HG02840 (cell line): Measurements from ENCODE around the gene ARL15.
A peak's percentile ranks its signal among the peaks of the same experiment; 100 is the strongest.

Experiments
- ATAC-seq: cut with Tn5 transposase; IDR thresholded peaks from one replicate; pipeline ENCODE4 v1.9.1; 2021; ENCODE audit warnings: mild to moderate bottlenecking, moderate library complexity, moderate number of reproducible peaks; ENCODE audit not compliant: unreplicated experiment, low FRiP score

Gene ARL15

DNA sequence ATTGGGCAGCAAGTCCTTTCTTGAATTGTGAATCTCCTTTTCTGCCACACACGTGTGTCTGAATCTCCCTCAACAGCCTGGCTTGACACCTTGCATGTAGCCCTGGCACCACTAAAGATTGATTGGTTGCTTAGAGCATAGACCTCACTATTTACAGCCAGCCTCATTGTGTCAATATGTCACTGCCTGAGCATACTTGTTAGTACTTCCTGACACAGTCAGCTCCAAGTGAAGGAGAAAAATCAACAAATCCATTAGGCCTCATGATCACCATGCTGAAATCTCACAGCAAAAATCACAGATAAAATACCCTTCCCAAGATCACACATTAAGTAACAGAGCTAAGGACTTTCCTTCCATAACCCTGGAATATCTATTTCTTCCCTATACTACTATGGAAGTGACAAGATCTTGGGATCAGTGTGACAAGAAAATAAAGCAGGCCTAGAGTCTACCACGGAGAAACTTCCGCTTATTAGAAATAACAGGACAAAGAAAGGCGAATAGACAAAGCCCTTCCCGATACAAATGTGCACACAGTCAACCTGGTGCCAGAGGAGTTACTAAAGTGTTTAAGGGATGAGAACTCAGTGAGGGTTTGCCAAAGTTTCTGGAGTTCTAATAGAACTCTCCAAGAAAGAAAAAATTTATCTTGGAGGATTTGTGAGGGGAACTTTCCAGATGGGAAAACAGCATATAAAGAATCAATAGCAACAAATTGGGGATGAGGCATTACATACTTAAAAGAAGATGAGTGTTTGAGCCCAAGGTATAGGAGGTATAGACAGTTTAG lies 5.6 kb upstream of the ARL15 start:
- ATAC-seq: no peak

DNA sequence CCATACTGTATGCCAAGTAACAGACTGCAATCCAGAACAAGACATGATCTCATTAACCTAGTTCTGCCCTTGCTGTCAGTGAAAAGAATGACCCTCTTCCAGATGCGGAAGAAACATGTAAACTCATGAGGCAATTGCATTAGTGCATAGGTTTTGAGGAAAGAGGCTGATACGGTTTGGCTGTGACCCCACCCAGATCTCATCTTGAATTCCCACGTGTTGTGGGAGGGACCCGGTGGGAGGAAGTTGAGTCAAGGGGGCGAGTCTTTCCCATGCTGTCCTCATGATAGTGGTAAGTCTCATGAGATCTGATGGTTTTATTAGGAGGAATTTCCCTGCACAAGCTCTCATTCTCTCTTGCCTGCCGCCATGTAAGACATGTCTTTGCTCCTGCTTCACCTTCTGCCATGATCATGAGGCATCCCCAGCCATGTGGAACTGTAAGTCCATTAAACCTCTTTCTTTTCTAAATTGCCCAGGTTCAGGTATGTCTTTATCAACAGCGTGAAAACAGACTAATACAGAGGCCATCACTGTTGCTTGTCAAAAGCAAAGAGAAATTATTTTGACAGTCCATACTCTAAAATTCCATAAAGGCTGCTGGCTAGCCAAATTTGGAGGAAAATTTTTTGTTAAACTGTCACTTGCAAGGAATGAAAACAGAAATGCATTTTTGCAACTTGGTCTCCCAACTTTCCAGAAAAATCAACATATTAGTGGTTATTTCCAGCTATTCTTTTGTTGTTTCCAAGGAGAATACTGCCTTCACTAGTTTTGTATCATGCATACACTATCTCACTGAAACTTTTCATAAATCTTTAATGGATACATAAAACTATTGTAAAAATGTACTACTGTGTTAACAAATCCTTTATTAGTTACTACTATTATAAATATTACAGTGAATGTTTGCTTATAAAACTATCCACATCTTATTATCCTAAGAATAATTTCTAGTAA lies 3.2 kb upstream of the ARL15 start:
- ATAC-seq: no peak

DNA sequence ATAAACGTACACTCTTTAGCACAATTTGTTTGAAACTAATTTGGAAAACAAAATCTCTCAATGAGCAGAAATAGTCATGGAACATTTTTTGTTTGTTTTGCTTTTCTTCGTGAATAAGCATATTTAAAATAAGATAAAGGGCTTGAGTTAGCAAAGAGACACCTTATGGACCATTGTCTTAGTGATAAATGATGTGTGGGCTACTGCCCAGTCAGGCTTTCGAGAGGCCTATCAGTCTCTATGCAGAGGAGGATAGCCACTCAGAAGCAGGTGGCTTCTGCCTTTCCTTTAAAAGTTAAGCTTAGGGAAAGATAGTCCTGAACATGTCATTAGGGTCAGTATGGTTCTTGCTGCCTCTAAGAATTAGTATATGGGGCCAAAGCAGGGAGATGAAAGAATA lies 2.1 kb upstream of the ARL15 start:
- ATAC-seq: no peak

DNA sequence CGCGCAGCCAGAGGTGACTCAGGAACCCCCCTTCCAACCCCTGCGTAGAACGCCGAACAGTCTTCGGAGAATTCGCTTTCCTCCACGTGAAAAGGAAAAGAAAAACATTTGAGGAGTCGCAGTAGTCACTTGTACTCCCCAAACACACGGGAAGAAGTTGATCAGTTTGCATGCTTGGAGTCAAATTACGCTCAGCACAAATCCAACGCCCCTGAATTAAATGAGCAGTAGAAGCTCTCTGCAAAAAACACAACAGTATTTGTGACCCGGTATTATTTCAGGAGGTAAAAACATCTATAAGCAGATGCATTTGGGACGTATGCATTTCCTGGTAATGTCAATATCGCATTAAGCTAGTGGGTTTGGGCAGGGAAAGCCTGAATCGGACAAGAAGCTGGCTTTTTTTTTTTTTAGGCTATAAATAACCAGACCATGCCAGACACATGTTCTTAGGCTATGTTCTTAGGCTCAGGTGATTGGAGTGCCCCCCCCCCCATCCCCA lies 854 bp upstream of the ARL15 start:
- no peak for ATAC-seq

DNA sequence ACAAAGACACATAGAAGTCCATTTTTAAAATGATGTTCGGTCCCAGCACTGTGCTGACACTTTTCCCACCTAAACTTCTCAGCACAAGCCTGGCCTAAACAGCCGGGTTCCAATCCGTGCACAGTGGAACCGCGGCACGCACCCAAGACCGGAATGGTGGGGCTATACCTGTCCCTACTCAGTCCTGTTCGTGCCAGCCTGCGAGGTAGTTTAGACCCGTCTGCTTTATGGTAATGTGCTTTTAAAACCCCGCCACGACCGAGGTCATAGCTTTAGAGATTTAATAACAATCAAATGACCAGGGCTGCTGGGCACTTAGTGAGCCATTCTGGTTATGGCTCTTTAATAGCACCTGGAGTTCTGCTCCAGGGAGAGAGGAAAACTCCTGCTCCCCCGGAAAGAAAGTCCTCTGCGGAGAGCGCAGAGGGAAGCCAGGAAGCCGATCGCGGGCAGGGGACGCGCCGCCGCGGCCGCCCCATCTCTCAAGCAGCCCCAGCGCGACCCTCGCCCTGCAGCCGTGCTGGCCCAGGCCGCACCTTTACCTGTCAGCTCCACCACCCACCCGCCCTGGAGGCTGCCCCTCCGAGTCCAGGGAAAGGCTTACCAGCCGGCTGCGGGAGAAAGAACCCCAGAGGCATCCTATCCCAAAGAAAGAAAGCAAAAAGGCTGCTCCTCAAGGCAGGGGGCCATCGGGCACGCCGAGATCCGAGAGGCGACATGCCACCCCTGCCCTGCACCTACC lies 511 bp downstream of the ARL15 start:
- peak; percentile 24 for ATAC-seq

DNA sequence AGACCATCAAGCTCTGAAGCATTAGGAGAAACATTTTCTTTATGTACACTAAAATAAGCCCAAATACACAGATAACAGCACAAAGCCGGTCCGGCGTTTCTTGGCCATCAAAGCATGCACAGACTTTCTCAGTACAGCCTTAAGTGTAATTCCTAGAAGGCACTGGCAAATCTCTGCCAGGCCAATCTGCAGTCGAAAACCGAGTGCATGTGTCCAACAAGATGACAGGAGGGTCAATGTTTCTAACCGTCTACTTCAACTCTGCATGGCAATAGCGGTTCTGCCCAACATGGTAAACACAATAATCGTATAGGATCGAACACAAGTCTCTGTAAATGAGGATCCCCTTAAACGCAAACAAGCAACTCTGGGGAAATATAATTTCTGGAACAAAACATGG lies 1.1 kb downstream of the ARL15 start:
- no peak for ATAC-seq

DNA sequence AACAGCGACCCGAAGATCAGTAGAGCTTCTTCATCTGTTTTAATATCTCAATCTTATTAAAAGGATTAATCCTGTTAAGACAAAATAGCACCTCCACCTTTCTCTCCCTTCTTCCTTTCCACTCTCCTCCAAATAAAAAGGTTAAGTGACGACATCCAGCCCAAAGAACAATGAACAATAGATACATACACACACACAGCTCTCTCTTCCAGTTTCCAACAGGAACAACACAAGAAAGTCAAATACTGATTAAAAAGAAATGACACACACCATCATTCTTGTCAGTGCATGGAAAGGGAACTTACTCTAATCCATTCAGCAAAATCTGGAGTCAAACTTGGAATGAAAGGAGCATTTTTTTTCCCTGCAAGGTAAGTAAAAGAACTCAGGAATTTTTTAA lies 2.8 kb downstream of the ARL15 start:
- no peak for ATAC-seq

DNA sequence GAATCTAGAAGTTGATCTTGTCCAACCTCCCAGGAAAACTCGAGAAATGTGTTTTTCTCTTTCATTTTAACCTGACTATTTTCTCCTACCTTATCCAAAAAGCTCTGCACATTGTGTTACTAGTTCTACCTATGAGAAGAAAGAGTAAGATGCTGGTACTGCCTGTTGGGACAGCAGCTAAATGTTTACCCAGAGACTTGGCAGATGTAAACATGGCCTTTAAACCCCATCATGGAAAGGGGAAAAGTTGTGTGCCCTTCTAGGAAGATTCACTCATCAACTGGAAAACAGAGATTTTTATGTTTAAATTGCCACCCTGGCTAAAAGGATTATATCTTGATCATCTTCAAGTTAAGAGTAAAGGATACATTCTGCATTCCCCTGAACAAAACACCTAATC lies 3.5 kb downstream of the ARL15 start:
- no peak for ATAC-seq

DNA sequence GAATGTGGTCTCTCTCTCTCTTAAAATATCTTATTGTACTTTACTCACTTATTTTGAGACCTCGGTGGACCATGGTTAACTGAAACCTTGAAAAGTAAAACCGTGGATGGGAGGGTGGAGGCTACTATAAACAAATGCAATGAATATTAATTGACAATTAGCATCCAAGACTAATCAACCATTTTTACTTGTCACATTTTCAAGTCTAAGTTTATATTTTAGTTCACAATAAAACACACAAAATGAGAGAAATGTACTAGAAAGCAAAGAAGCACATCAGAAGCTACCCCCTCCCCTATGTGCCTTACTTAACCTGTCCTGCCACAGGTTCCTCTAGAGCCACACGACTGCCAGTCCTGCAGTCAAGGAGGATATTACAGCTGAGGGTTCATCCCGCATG lies 4.6 kb downstream of the ARL15 start:
- ATAC-seq: no peak

DNA sequence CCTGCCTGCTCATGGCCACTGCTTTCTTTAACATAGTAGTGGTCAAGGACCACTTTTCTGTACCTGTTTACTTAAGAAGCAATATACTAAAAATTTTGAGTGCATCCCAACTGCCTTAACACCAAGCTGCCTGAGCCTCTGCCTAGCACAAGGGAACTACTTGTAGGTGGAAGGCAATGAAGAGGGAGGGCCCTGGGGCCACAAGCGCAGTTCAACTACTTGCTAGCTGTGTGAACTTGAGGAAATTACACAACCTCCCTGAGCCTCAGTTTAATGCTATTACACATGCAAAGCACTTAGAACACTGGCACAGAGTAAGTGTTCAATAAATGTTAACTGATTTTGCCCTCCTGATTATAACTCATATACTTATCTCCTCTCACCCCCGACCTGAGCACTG lies 6.3 kb downstream of the ARL15 start:
- no peak for ATAC-seq

DNA sequence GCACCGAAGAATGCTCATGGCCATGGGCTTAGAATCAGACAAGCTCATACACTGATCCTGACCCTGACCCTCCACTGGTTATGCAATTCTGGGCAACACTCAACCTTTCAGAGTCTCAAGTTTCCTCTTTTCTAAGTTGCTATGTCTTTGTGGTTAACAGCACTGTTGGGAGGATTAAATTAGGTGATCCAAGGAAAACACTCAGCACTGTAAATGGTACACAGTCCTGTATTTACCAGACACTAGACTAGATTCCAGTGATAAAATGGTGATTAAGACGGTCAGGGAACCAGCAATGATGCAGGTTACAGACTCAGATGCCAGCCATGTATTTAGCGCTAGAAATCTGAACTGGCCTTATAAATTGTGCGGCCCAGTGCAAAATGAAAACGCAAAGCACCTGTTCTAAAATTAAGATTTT lies 8.1 kb downstream of the ARL15 start:
- ATAC-seq: no peak

DNA sequence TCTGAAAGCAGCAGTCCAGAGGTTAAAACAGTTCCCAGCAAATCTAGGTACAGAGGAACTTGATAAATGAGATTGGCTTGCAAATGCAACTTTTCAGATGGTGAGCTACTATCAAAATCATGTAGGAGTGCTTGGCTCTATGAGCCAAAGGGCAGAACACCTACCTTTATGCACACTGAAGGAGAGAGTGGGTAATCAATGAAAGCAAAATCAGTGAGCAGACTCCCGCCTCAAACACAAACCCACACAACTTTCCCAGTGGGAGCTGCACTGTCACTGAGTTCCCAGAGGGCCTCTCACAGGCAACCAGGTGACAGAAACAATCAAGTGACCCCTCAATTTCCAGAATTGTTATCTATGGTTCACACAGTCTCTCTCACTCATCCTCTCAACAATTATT lies 8.5 kb downstream of the ARL15 start:
- ATAC-seq: no peak

DNA sequence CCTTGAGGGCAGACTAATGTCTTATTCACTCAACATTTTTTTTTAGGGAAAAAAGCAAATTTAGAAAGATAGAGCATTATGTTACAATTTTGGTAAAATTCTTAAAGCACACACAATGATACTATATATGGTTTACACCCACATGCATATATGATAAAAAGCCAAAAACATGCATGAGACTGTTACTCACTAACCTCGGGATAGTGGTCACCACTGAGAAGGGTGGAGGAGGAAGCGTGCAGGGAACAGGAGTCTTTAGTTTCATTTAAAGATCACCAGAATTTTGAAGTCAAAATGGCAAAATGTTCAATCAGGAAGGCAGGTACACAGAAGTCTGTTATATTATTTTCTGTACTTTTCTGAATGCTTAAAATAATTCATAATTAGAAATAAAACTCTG lies 9.2 kb downstream of the ARL15 start:
- no peak for ATAC-seq

DNA sequence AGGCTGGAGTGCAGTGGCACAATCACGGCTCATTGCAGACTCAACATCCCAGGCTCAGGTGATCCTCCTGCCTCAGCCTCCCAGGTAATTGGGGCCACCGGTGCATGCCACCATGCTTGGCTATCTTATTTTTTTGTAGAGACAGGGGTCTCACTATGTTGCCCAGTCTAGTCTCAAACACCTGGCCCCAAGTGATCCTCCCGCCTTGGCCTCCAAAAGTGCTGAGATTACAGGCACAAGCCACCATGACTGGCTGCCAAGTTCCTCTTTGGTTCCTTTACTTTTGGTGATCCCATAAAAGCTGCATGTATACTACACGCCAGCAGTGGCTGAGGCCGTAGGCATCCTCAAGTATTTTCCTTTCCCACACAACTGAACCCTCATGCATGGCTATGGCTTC lies 11.4 kb downstream of the ARL15 start:
- no peak for ATAC-seq

DNA sequence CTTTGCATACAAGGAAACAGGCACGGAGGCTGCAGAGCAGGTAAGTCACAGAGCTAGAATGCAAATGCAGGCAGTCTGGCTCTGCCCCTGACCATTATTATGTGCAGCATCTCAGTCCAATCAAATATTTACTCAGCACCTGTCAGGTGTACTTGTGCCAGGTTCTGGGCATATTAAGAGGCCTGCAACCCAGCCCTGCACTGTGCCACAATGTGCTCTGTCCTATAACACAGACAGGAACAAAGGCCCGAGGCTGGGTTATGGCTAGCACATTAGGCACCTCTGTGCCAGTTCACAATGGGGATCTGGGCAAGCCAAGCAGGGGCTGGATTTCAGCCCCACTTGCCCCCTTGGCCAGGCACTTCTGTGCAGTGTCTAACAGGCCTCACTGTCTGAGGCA lies 14.0 kb downstream of the ARL15 start:
- ATAC-seq: no peak

DNA sequence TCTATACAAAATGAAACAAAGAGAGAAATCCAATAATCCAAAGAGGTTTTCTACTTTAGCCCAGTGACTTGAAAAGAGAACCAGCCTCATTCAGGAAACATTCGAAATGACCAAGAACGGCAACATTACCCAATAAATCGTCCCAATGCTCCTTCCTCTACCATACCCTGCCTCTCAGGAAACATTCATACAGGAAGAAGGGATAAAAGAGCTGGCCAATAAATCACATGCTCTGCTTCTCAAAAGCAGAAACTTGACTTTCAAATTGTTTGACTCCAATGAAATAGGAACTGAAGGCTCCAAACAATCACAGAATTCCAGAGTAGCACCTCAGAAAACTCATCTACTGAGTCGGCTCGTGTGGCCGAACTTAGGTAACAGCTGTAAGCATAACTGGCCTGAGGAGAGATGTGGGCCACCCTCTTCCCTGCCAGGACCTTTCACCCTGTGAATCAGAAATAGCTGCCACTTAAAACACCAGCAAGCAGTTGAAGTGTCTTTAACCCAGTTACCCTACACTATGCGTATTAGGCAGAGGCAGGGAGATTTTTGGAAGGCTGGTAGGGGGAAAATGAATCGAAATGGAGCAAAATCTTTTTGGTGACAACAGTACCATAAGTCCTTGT lies 14.6 kb downstream of the ARL15 start:
- no peak for ATAC-seq

DNA sequence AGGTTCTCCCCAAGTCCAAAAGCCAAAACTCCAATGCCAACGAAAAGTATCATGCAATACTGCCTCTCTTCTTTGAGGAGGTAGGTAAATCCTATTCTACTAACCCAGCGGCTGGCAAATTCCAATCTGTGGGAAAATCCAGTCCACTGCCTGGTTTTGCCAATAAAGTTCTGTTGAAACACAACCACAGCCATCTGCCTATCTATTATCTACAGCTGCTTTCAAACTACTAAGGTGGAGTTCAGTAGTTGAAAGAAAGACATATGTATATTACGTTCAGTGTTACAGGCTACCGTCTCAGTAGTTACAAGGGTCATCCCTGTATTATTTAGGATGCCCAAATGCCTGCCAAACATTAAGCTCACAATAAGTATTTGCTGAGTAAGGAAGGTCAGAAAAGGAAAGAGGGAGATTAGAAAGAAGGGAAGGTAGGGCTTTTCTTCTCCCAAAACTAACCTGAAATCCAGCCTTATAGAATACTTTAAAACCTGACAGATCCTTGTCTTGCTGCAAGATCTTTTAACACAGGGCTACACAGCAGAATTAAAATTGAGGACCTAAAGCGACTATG lies 16.2 kb downstream of the ARL15 start:
- no peak for ATAC-seq

DNA sequence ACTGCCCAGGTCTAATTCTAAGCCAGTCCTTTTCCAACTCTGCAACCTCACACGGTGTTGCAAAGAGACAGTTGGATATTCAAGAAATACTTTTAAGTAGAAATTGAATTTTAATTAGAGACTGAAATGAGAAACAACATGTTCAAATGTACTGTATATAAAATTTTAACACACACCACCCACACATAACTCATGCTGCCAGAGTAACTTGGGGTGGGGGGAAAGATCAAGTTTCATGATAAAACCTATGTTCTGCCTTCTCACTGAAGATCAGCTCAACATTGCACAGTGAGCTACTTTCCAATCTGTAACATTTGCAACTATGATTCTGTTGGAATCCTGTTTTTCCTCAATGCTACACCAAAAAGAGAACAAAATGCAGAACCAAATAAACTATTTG lies 17.5 kb downstream of the ARL15 start:
- no peak for ATAC-seq

DNA sequence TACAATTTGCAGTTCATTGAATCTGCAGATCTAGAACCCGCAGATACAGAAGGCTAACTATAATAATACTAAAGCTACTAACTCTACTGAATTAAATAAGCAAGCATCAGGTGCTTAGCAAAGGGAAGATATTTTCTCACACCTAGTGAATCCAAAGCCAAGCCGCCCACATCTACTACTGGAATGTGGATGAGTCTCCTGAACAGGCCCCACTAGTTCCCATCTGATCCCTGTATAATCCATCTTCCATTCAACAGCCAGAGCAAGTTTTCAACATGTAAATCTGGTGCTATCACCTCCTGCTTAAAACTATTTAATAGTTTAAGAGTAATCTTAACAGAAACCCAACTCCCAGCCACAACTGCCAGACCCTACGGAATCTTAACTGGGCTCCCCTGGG lies 18.9 kb downstream of the ARL15 start:
- no peak for ATAC-seq

DNA sequence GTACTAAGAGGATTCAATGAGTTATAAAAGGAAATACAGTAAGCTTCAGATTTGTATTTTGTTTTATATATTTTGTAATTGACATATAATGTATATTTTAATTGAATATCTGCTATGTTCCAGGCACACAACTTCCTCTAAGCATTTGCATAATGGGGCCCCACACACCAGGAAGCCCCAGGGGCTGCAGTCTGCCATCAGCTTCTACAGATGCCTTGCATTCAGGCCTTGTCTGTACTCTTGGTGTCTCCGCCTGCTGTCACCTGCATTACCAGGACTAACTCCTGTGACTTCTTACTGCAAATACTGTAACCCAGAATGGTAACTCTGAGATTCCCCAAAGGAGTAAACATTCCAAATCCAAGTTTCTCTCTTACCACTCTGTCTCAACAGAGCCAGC lies 20.6 kb downstream of the ARL15 start:
- no peak for ATAC-seq
